RWPE2 (cell line): ENCODE measurements around the gene SLC35D1.

Experiments
- ATAC-seq: fragments of 200-7000 bp; cut with Tn5 transposase; 3 replicates; pipeline ENCODE4 v1.9.1; 2021; ENCODE audit warnings: low read depth
- DNase-seq: peaks from one replicate; pipeline ENCODE4 v3.0.0-alpha.2; 2020; ENCODE audit warnings: low spot score
- H3K27ac ChIP-seq: fragments of 450-650 bp; 2 replicates; pipeline ENCODE4 v1.5.1; 2017; ENCODE audit warnings: mild to moderate bottlenecking; ENCODE audit not compliant: poor library complexity, severe bottlenecking
- H3K27me3 ChIP-seq: fragments of 250-450 bp; sonication (Bioruptor Pico); 2 replicates; pipeline ENCODE4 v1.5.1; 2021; ENCODE audit warnings: mild to moderate bottlenecking, moderate library complexity; ENCODE audit not compliant: insufficient read depth, poor library complexity, severe bottlenecking
- H3K36me3 ChIP-seq: fragments of 250-450 bp; sonication (Bioruptor Pico); 2 replicates; pipeline ENCODE4 v1.5.1; 2020; ENCODE audit warnings: low read depth, mild to moderate bottlenecking, moderate library complexity
- H3K4me1 ChIP-seq: fragments of 250-450 bp; sonication (Bioruptor Pico); 2 replicates; pipeline ENCODE4 v1.5.1; 2021; ENCODE audit warnings: mild to moderate bottlenecking, moderate library complexity; ENCODE audit not compliant: insufficient read depth, poor library complexity, severe bottlenecking
- H3K4me3 ChIP-seq: fragments of 250-450 bp; sonication (Bioruptor Pico); 2 replicates; pipeline ENCODE4 v1.5.1; 2021; ENCODE audit warnings: mild to moderate bottlenecking, moderate library complexity; ENCODE audit not compliant: severe bottlenecking
- H3K9me3 ChIP-seq: fragments of 250-450 bp; sonication (Bioruptor Pico); 2 replicates; pipeline ENCODE4 v1.5.1; 2021; ENCODE audit warnings: mild to moderate bottlenecking, moderate library complexity; ENCODE audit not compliant: severe bottlenecking
- CTCF ChIP-seq: fragments of 450-650 bp; IDR thresholded peaks from one replicate; pipeline ENCODE4 v1.5.1; 2017; ENCODE audit warnings: mild to moderate bottlenecking, moderate library complexity; ENCODE audit not compliant: poor library complexity, severe bottlenecking

The SLC35D1 gene

GRCh38 chr1:67013573-67013972, 40.4 kb downstream of the SLC35D1 start:
- no peaks in the 10 kb centered on the region for H3K27me3 ChIP-seq
- H3K4me3 ChIP-seq = no peak overlapping the region
- peaks cover 2% of the 10 kb centered on the region for H3K9me3 ChIP-seq
- DNase-seq = no peak
- no peak overlapping the region for H3K27ac ChIP-seq
- TF ChIP-seq CTCF = no peak
- ATAC-seq = peak; percentile 62; the same call in 1 of the 3 replicates
- peaks cover 31% of the 10 kb centered on the region for H3K36me3 ChIP-seq
- no peaks in the 10 kb centered on the region for H3K4me1 ChIP-seq

DNA sequence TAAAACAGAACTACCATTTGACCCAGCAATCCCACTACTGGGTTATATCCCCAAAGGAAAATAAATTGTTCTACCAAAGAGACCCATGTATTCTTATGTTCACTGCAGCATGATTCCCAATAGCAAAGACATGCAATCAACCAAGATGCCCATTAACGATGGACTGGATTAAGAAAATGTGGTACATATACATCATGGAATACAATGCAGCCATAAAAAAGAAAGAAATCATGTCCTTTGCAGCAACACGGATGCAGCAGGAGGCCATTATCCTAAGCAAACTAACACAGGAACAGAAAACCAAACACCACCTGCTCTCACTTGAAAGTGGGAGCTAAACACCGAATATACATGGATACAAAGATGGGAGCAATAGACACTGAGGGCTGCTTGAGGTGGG, 44.2 kb downstream of the SLC35D1 start:
- no peaks in the 10 kb centered on the region for H3K9me3 ChIP-seq
- H3K36me3 ChIP-seq = peaks cover 15% of the 10 kb centered on the region
- H3K4me1 ChIP-seq = no peaks in the 10 kb centered on the region
- H3K27me3 ChIP-seq = no peaks in the 10 kb centered on the region
- no peak for DNase-seq
- no peak overlapping the region for H3K4me3 ChIP-seq
- no peak overlapping the region for H3K27ac ChIP-seq
- no peak for ATAC-seq
- TF ChIP-seq CTCF = no peak

GRCh38 chr1:67005068-67005467, 48.9 kb downstream of the SLC35D1 start:
- DNase-seq = no peak
- Histone ChIP-seq H3K27me3 (no peaks in the 10 kb centered on the region), H3K4me1 (no peaks in the 10 kb centered on the region), H3K4me3 (no peak overlapping the region), H3K36me3 (peaks cover 16% of the 10 kb centered on the region), H3K27ac (no peak overlapping the region), H3K9me3 (no peaks in the 10 kb centered on the region)
- TF ChIP-seq CTCF = no peak
- no peak for ATAC-seq

GRCh38 chr1:67004176-67004575, 49.8 kb downstream of the SLC35D1 start:
- H3K9me3 ChIP-seq = no peaks in the 10 kb centered on the region
- no peaks in the 10 kb centered on the region for H3K27me3 ChIP-seq
- DNase-seq = no peak
- TF ChIP-seq CTCF = no peak
- H3K4me1 ChIP-seq = peaks cover under 1% of the 10 kb centered on the region
- H3K27ac ChIP-seq = no peak overlapping the region
- peaks cover 14% of the 10 kb centered on the region for H3K36me3 ChIP-seq
- ATAC-seq = no peak
- H3K4me3 ChIP-seq = no peak overlapping the region

DNA sequence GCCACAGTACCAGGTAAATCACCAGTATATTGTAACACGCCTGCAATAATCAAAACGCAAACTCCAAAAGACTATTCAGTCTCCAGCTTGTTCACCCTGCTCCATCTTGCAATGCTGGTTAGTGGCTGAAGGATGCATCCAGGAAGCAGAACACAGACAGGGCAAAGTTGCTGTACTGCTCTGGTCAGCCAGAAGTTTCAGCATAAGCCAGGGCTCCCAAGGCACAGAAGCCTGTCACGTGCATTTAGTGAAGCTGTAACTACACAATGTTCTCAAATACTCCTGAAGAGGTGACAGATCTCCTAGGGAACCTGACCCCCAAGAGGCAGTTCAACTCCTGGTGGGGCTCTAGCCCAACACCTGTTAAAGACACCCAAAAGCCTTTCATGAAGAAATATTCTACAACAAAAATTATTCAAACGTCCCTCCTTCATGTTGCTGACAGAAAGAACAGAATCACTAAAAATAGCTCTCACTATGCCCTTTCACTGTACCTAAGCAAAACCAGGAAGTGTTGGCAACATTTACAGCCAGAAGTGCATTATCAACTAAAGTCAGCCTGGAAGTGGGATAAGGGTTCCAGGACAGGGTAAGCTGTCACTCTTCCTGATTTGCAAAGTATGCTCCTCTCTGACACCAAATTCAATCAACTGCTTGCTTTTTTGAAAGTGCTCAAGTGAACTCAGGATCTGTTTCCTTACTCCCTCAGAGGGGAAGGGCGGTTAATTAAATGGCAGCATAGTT, 52.1 kb downstream of the SLC35D1 start:
- Histone ChIP-seq H3K36me3 (peaks cover 23% of the 10 kb centered on the region), H3K27me3 (no peaks in the 10 kb centered on the region), H3K4me1 (peaks cover 3% of the 10 kb centered on the region), H3K9me3 (no peaks in the 10 kb centered on the region), H3K4me3 (no peak overlapping the region), H3K27ac (no peak overlapping the region)
- no peak for TF ChIP-seq CTCF
- no peak for ATAC-seq
- DNase-seq = no peak
